Activated CD8-positive, alpha-beta memory T cell treated with anti-CD3 and anti-CD28 coated beads, Interleukin-2, amount 50 U/mL, for 48 hours (primary cell): Measurements from ENCODE around the gene BMP8B.
"Not testable (repeated sequence)": the region's sequence is repeated elsewhere in the genome, so short reads cannot be mapped to it uniquely, and the experiment has no call there.

Source experiments
- DNase-seq: peaks from one replicate; pipeline ENCODE4 v3.0.0-alpha.2; 2020

The BMP8B gene, protein sequence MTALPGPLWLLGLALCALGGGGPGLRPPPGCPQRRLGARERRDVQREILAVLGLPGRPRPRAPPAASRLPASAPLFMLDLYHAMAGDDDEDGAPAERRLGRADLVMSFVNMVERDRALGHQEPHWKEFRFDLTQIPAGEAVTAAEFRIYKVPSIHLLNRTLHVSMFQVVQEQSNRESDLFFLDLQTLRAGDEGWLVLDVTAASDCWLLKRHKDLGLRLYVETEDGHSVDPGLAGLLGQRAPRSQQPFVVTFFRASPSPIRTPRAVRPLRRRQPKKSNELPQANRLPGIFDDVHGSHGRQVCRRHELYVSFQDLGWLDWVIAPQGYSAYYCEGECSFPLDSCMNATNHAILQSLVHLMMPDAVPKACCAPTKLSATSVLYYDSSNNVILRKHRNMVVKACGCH

GRCh38 chr1:39788758-39789570, at the start of gene BMP8B:
BMP8B (minus strand) TSS chr1:39788865; CDS start chr1:39788485, 380 bp downstream.
- DNase-seq, result peak; percentile 70

GRCh38 chr1:39836595-39837110, 48.0 kb upstream of the BMP8B start:
- DNase-seq, result no peak

- DNase-seq, result no peak
These were observed 47.4 kb upstream of the BMP8B start for GRCh38 chr1:39835935-39836594.

DNA sequence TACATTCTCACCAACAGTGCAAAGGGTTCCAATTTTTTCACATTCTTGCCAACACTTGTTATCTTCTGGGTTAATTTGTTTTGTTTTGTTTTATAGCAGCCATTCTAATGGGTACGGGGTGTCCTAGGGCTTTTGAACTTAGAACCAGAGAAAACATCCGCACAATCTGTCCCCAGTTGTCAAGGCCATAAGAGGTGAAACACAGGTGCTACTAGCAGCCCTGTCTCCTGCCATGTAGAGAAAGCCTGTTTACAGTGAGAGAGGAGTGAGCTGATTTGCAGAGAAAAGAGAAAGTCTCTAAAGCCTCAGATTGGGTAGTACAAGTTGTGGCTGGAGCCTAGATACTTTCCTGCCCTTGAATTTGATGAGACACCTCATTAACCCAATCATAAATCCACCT, 46.4 kb upstream of the BMP8B start:
- no peak for DNase-seq

DNA sequence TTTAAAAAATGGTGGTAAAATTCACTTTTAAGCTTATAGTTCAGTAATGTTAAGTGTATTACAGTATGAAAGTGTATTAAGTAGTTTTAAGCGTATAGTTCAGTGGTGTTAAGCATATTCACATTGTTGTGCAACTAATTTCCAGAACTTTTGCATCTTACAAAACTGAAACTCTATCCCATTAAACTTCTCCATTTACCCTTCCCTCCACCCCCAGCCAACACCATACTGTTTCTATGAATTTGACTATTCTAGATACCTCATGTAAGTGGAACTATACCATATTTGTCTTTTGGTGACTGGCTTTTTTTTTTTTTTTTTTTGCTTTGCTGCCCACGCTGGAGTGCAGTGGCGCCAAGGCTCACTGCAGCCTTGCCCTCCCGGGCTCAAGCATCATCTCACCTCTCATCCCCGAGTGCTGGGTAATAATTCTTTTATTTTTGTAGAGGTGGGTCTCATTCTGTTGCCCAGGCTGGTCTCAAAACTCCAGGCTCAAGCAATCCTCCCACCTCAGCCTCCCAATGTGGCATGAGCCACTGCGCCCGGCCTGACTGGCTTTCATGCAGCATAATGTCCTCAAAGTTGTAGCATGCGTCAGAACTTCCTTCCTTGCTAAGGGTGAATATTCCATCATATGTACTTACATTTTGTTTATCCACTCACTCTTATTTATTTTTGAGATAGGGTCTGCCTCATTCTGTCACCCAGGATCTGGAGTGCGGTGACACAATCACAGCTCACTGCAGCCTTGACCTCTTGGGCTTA, 45.1 kb upstream of the BMP8B start:
- peak; percentile 38 for DNase-seq

GRCh38 chr1:39833121-39833520, 44.5 kb upstream of the BMP8B start:
- peak; percentile 28 for DNase-seq

DNA sequence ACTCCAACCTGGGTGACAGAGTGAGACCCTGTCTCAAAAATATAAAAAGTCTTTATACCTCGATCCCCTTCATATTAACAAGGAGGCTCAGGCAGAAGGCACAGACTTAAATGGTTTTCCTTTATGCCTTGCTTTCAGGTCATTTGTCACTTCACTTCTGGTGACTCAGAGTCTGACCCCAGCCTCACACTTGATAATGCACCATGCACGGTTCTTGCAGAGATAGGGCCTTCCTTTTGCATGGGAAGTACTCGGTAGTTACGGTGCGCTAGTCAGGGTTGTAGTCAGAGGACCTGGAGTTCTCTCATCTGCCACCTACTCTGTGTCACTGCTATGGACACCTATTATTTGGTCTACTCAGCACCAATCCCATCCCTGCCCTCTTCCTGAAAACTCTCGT, 43.6 kb upstream of the BMP8B start:
- no peak for DNase-seq

DNA sequence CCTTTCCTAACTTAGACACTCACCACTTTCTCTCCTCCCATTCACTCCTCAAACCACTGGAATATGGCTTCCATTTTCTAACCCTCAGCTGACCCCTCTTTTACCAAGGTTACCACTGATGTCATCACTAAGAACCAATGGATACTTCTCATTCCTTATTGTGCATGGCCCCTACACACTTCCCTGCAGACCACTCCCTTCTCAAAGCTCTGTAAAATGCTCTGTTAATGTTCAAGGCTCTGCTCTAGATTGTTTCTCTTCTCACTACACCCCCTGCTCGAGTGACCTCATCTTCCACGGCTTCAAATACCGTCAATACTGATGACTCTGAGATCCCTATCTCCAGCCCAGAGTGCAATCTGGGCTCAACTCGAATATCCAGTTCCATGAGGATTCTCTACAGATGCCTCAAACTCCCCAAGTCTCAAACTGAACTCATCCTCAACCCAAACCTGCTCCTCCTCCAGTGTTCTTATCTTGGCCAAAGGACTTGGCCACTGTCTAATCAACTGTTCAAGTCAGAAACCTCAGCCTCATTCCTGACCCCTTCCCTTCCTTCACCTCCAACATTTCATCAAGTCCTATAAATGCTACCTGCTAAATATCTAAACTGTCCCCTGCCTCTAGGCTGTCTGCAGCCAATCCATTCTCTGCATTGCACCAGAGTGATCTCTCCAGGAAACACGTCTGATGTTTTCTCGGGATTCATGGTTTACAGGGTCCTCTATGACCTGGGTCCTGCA, 41.3 kb upstream of the BMP8B start:
- no peak for DNase-seq

DNA sequence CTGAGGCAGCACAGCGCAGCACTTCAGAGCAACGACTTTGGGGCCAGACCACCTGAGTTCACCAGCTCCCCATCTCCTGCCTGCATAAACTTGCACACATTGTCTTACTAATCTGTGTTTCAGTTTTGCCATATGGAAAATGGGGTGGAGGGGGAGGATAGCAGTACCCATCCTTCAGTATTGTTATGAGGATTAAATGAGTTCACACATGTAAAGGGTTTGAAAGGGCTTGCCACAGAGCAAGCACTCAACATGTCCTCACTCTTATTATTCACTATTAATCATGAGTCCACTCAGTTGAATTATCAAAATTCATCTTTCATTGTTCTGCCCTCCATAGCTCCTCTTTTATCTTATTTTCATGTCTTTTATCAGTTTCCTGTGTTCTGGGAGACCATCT, 40.1 kb upstream of the BMP8B start:
- no peak for DNase-seq

DNA sequence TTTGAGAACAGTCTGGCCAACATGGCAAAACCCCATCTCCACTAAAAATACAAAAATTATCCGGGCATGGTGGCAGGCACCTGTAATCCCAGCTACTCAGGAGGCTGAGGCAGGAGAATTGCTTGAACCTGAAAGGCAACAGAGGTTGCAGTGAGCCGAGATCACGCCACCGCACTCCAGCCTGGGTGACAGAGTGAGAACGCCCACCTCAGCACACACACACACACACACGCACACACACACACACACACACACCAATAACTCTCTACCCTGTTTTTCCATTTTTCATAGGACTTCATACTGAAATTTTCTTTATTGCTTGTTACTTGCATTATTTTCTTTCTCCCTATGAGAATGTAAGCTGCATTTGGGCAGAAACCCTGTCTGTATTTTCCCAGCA, 39.6 kb upstream of the BMP8B start:
- not testable (repeated sequence) for DNase-seq

- no peak for DNase-seq
These were observed 38.5 kb upstream of the BMP8B start for GRCh38 chr1:39827201-39827600.

GRCh38 chr1:39826583-39826982, 37.9 kb upstream of the BMP8B start:
- DNase-seq, result no peak

DNA sequence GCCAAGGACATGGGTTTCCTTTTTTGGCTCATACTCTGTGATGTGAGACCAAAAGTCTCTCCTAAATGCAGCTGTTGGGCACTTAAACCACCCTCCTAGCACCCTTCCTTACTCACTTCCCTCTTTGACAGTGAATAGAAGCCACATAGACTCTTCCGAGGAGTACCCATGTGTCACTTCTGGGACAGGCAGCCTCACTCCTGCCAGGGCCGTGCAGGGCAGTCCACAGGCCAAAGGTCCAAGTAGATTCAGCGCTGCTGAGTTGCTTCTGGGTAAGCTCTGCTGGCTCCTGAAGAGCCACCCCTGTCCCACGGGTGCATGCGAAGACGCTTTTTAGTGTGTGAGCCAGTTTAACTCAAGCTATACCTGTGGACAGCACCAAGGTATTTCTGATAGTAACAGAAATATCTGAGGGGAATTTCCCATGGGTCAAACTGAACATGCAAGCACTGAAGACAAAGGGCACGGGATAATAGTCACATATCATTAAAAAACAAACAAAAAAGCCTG, 36.8 kb upstream of the BMP8B start:
- no peak for DNase-seq

DNA sequence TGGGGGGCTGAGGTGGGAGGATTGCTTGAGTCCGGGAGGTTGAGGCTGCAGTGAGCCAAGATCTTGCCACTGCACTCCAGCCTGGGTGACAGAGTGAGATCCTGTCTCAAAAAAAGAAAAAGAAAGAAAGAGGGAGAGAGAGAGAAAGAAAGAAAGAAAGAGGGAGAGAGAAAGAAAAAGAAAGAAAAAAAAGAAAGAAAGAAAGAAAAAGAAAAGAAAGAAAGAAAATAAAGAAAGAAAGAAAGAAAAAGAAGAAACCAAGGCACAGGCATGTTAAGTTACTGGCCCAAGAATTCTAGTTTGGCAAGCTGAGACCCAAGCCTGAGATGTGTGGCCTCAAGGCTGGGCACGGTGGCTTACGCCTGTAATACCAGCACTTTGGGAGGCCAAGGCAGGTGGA, 34.8 kb upstream of the BMP8B start:
- not testable (repeated sequence) for DNase-seq

DNA sequence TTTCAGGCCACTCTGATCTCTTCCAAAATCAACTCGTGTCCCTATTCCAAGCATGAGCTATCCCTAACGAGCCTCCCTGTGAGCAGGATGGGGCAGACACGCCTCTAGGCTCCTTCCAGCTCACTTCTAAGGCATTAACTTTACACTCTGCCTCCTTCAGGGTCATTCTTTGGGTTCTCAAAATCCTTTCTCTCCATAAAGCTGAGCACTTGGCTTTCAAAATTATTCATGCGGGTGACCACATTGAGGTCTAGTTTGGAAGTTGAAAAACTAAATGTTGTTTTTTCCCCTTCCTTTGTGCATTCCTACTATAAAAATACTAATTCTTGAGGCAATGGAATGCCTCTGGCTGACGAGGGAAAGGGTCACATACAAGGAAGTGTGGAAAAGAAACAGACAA, 33.5 kb upstream of the BMP8B start:
- DNase-seq, result no peak

DNA sequence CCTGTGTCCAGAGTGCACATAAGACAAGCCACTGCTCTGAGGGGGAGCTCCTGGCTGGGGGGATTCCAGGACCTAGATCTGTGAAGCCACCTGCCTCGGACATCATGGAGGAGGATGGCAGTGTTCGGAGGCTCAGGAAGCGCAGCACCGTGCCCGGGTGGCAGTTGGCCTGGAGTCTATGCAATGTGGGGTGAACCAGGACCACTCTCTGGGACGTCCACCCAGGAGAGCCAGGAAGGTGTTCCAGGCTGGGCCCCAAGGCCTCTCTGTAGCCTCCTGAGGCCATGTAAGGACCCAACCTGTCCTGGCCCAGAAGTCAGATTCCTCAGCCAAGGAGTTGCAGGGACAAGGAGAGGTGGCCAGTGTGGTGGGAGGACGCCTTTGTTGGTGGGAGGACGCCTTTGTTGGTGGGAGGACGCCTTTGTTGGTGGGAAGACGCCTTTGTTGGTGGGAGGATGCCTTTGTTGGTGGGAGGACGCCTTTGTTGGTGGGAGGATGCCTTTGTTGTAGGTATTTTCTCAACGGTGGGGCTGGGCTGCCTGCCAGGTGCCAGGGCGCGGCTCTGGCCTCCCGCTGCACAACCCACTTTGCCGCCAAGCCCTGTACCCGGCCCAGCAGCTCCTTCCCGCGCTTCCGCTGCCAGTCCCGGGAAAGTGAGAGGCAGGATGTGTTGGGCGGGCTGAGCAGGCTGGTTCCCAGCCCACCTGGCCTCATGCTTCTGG, 30.6 kb upstream of the BMP8B start:
- DNase-seq, result no peak

DNA sequence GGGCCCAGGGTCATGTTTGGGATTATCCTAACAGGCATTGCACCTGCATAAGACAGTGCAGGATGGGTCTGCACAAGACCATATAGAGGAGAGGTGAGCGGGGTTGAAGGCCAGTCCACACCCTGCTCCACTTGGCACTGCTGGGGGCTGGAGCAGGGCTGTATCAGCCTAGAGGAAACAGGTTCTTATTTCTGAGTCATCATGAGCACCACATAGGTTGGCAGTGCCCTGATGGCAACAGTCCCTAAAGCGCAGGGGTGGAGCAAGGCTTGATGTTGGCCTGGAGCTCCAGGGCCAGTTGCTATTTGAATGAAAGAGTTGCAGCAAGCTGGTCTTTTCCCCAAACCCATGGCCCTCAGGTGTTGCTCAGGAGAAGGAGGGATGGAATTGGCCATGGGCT, 29.8 kb upstream of the BMP8B start:
- no peak for DNase-seq

DNA sequence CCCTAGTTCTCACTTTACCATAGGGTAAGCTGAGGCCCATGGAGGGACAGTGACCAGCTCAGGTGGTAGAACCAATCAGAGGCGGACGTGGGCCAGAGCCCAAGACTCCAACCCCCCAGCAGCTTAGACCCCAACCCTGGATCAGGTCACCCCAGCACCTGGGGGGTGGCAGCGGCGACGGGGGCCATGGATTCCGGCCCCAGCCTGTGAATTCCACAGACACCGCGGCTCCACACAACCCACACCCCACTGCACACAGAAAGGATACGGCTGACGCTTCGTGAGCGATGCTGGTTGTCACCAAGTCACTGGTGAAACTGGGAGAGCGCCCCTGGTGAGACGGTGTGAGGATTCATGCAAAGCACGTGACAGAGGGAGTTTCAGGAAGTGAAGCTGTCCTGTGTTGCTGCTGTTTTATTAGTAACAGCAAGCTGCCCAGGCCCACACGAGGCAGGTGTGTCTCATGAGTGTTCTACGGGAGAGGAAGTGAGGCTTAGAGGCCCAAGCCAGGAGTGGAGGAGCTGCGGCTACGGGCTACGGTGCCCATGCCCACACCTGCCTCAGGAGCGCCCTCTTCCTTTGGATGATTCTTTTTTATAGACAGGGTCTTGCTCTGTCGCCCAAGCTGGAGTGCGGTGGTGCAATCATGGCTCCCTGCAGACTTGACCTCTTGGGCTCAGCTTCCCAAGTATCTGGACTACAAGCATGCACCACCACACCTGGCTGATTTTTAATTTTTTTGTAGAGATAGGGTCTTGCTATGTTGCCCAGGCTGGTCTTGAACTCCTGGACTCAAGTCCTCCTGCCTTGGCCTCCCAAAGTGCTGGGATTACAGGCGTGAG, 28.6 kb upstream of the BMP8B start:
- peak; percentile 75 for DNase-seq

- DNase-seq, result peak; percentile 63
These were observed 27.9 kb upstream of the BMP8B start for GRCh38 chr1:39816415-39817090.
